ENCODE measurements around the gene IL10.
A peak's percentile ranks its signal among the peaks of the same experiment; 100 is the strongest.
"Not testable (repeated sequence)": the region's sequence is repeated elsewhere in the genome, so short reads cannot be mapped to it uniquely, and the experiment has no call there.

IL10 gene

GRCh38 chr1:206792939-206793607, 20.8 kb upstream of the IL10 start:
- no peak for DNase-seq

DNA sequence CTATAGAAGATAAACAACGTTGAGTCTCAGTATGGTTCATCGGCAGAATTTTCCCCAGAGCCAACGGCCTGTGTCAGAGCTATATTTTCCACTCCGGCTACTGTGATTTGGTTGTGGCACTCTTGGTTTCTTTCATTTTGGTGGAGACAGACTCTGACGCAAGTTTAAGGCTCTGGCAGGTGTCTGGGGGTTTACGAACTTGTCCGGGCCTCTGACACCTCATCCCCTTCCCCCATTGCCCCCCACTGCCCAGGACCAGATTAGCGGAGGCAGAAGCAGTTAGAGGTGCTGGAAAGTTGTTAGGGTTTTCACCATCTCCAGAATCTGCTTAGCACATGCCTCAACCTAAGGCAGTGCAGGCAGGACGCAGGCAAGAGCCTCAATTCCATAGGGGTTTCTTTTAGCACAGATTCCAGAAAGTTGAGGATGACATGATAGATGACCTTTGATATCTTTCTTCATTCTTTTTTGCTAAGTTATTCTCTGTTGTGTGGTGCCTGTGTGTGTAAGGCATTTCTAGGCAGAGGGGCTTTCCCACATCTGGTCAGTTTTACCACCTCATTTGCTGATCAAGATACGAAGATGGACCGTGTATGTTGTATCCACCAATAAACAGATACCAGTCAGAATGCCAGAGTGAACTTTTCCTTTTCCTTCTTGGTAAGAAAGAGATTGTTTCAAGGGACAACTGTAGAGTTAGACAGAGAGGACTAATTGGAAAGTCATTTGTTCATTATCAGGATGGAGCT, 18.4 kb upstream of the IL10 start:
- DNase-seq: no peak

GRCh38 chr1:206788487-206789050, 16.3 kb upstream of the IL10 start:
- DNase-seq: no peak

DNA sequence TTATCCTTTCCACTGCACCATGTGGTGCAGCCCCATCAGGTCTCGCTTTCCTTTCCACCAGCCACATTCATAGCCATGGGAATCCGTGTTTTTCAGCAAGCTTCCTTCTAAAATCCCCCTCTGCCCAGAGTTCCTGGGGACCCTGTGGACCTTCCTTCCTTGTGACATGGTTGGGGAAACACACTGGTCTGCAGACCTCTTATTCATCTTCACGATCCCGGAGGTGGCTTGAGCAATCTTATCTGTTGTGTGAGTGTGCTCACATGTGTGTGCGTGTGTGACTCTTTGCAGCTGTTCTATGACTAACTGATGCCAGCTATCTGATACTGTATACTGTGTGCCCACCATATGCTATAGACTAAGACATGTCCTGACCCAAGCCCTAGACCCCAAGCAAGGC, 15.6 kb upstream of the IL10 start:
- no peak for DNase-seq

DNA sequence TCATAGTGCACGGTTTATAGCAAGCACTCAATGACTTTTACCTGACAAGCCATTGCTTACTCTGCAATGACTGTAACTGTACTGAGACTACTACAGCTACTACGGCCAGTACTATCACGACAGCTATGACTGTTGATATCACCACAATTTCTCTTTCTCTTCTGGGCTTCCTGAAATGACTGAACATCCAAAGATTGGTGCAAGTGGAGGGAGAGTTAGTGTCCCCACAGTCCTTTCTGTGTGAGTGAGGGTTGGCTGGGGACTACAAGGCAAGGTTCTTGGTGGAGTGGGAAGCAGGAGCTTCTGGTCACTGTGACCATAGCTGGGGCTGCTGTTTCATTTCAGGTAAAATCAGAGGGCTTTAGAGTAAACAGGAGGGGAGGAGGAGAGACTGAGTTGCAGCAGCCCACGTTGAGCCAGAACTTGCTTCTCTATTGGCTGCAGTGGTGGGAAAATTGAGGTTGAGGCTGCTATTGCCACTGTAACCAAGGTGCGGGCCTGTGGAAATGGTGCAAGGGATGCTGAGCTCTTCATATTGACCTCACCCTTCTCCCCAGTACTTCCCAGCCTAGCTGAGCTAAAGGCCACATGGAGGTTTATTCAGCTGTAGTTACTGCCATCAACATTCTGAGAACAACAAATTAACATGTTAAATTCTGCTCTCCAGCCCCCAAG, 14.1 kb upstream of the IL10 start:
- no peak for DNase-seq

- DNase-seq: peak; percentile 6 to 49
Measured at GRCh38 chr1:206785182-206785765, 13.0 kb upstream of the IL10 start.

GRCh38 chr1:206784471-206784903, 12.2 kb upstream of the IL10 start:
- DNase-seq: no peak

DNA sequence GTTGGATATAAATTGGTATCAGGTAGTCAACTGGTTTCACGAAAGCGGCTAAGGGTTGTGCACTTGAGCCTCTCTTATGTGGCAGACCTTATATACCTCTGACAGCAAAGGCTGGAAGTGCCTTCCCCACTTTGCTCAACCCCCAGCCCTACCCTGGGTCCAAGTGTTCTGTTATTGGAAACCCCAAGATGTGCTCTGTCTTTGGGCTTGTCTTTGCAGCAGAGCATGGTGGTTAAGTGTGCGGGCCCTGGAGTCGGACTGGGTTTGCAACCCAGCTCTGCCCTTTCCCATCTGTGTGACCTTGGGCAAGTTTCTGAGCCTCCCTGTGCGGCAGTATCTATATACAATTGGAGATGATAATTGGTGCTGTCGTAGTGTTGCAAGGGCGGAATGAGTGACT, 11.2 kb upstream of the IL10 start:
- DNase-seq: no peak

DNA sequence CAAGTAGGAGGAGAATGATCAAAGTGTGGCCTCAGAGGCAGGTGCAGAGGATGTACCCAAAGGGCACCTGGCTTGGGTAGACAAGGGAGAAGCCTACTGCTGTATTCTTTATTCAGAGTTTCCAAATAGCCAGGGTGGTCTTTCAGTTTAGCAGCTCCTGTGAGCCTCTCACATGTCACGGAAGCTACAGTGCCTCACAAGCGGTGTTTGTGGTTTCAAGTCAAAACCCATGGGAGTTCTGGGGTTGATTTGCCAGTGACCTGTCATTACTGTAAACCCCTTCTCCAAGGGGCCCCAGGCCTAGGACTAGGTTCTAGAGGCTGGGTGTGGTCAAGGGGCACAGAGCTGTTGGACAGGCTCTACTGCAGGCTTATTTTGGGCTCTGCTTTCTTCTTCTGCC, 10.2 kb upstream of the IL10 start:
- DNase-seq: no peak

GRCh38 chr1:206779638-206780037, 7.3 kb upstream of the IL10 start:
- peak in 1 of 2 experiments; percentile 26 for DNase-seq

GRCh38 chr1:206778911-206779310, 6.6 kb upstream of the IL10 start:
- DNase-seq: not testable (repeated sequence)

DNA sequence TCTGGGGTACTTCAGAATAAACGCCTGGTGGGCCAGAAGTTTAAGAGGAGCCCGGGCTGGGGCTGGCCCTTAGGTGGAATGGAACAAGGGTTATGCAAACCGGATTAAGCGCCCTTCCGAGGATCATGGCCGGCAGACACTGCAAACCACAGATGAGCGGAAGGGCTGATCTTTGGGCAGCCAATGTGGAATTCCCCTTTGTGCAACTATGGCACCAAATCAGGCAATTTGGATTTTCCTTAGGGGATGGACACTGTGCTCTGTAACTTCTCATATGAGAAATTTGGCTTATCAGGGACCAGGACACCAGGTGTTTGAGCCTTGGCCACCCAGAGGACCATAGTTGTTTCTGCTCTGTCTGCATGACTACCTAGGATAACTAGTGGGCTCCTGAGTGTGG, 5.7 kb upstream of the IL10 start:
- no peak for DNase-seq

- no peak for DNase-seq
Measured at GRCh38 chr1:206776229-206776628, 3.9 kb upstream of the IL10 start.

- DNase-seq: no peak
Measured at GRCh38 chr1:206774093-206774492, 1.8 kb upstream of the IL10 start.

DNA sequence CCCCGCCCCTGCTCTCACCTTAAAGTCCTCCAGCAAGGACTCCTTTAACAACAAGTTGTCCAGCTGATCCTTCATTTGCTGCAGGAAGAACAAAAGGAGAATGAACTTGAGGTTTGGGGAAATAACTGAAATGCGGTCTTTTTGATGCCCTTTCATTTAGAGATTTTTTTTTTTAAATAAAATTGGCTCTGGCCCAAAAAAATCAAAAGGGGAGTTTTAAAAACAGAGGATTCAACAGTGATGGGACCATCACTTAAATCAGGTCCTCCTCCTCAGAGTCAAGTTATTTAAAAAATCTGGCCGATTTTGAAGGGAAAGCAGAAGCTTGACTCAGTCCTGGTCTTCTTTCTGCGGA, 979 bp downstream of the IL10 start:
- no peak for DNase-seq

DNA sequence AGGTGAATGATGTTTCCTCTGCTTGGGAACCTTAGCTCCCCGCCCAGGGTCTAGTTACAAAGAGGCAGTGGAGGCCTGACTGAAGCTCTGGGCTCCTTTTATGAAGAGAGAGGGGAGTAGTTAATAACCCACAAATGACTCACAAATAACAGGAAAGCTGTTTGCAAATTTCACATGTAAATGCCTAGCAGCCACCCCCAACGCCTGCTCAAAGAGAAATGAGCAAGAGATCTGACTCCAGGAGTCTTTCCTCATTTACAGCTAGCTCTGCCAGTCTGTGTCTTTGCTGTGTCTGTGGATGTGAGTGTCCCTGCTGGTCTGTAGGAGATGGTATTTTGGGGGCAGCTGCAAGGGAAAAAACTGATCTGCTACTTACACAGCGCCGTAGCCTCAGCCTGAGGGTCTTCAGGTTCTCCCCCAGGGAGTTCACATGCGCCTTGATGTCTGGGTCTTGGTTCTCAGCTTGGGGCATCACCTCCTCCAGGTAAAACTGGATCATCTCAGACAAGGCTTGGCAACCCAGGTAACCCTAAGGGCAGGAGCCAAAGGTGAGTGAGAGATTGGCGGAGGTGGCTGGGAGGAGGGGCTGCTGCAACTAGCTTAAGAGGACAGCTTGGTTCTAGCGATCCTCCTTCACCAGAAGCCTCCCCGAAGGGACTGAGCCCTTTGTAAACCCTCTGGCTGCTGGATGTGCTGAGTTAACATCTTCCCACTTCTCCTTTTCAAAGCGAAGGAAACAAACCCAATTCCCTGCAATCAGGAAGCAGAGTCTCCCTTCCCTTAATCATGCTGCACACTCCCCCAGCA, 1.6 kb downstream of the IL10 start, which contains the start of gene IL19:
IL19 (plus strand) TSS at position 243 of the 807 bp plus-strand sequence. CDS start 65,890 bp downstream, outside the sequence.
- peak; percentile 77 to 78 for DNase-seq

- DNase-seq: no peak
Measured at GRCh38 chr1:206769304-206769731, 3.0 kb downstream of the IL10 start.

DNA sequence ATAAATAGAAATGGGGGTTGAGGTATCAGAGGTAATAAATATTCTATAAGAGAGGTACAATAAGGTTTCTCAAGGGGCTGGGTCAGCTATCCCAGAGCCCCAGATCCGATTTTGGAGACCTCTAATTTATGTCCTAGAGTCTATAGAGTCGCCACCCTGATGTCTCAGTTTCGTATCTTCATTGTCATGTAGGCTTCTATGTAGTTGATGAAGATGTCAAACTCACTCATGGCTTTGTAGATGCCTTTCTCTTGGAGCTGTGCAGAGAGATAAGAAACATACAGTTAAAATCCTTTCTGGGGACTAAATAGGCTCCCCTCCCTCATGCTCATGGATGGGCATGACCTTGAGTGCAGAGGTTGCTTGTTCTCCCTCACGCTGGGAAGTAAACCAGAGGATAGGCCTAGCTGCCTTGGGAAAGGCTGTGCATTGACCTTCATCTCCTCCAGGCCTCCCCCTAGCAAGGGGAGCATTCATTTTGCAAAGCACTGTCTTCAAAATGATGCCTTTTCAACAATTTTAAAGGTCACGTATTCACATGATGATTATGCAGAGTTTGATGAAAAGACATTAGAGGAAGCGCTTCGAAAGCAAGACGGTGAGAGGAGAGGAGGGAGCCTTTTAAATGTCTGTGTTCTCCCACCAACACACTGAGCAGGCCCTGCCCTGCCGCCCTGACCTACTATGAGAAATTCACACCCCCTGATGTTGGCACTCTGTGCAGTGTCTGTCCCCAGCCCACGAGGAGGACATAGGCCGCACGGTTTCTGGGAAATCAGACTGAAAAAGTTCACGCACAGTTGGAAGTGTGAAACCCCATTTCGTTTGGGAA, 3.6 kb downstream of the IL10 start:
- DNase-seq: no peak

DNA sequence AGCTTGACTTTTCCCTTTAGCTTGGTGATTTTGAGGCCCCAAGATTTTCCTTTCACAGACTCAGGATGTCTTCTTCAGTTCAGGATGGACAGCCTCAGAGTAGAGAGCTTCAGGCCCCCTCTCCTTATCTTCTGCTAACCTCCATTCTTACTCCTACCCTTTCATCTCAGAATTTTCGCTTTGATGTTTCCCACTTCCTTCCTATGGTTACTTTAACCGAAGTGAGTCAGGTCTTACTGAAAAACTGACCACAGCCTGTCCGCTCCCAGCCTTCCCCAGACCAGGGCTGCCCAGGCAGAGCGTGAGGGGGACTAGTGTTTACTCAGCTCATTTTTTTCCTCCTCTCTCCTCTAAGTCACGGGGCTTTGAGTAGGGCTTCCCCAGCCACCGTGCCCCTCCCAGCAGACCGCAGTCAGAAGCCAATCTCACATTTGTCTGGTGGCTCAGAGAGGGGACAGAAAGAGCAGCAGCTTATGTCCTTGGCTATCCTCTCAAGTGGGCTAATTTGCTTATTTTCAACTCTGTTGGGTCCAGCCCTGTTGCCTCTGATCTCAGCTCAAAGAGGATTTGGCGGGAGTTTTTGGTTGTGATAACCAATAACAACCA, 5.9 kb downstream of the IL10 start:
- DNase-seq: peak; percentile 77 to 88

DNA sequence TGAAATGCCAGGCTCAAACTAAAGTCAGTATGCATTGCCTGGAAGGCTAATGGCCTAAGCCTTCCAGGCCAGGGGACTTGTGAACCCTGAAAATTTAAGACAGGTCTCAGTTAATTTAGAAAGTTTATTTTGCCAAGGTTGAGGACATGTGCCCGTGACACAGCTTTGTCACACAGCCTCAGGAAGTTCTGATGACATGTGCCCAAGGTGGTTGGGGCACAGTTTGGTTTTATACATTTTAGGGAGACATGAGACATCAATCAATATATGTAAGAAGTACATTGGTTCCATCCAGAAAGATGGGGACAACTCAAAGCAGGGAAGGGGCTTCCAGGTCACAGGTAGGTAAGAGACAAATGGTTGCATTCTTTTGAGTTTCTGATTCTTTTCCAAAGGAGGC, 6.5 kb downstream of the IL10 start:
- not testable (repeated sequence) for DNase-seq
